Measurements from ENCODE around the gene CABCOCO1. TPM values are rescaled to one million over a fixed set of nuclear protein-coding genes. Genes with fewer than 3 reads are reported as not detected.

CABCOCO1 gene
- total and polyA plus RNA-seq, 9 of the 15 experiments (the other 6 are each of a cell fraction or from before 2014, with no cell fraction given) = 0.04 TPM; not detected in 8

DNA sequence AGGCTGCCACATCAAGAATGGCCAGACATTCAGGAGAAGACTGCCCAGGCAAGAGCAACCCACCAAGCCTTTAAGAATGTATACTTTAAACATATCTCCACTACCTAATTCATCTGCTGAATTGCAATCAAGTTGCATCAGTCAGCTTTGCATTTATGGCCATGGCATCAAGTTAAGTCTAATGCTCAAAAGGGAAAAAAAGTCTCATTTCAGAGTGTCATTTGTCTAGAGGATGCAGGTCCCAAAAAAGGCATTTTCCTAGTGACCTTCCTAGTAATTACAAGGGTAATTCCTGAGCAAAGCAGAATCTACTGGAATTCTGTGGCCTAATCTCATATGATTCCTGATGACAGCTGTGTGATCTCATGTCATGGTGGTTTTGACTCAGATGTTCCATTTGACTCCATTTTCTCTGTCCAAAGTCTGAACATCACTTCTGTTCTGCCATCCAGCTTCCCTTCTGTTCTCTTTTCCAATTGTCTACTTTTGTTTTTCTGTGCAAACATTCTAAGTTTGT is 7.3 kb upstream of the CABCOCO1 start (continued):
- TF ChIP-seq ETS1 (conservative IDR thresholded peaks at IDR 0.05; ENCODE audit: control insufficient read depth, low read depth, low read length) (no peak), GTF2F1 (IDR thresholded peaks at IDR 0.05; ENCODE audit: low read depth, low read length) (no peak), CREB1 (IDR thresholded peaks at IDR 0.05) (no peak), CREB1 (CRISPR knock-in tag; IDR thresholded peaks at IDR 0.05) (no peak), KDM2B (CRISPR knock-in tag; IDR thresholded peaks at IDR 0.05) (no peak), MYC (IDR thresholded peaks at IDR 0.05; ENCODE audit: low read depth, low read length) (no peak), MYC (CRISPR knock-in tag; IDR thresholded peaks at IDR 0.05; ENCODE audit: borderline replicate concordance, low read depth) (no peak), JUNB (CRISPR knock-in tag; conservative IDR thresholded peaks at IDR 0.05) (no peak), TCFL5 (CRISPR knock-in tag; conservative IDR thresholded peaks at IDR 0.05) (0 out of 2 replicates have a peak, but pooled peaks have one; percentile 55), IRF9 (tag; IDR thresholded peaks at IDR 0.05) (no peak), EP300 (IDR thresholded peaks at IDR 0.05; ENCODE audit: low read length) (peak; percentile 48; the same call in 1 of the 2 replicates), HEY1 (CRISPR knock-in tag; IDR thresholded peaks at IDR 0.05; ENCODE audit: borderline replicate concordance) (no peak), ZNF274 (IDR thresholded peaks at IDR 0.05; ENCODE audit: borderline replicate concordance, low read depth, low read length) (no peak), HDAC8 (tag; IDR thresholded peaks at IDR 0.05) (peak; percentile 66; the same call in 1 of the 2 replicates), GTF2E2 (tag; IDR thresholded peaks at IDR 0.05) (no peak; the same call in 1 of the 2 replicates), PHB2 (IDR thresholded peaks at IDR 0.05; ENCODE audit: low read depth) (no peak), XRCC5 (IDR thresholded peaks at IDR 0.05; ENCODE audit: low read depth, low read length) (no peak), ETV6 (IDR thresholded peaks at IDR 0.05; ENCODE audit: borderline replicate concordance in 1 of 2, low read depth in 2 of 2, low read length in 1 of 2) (no peak), ETV6 (CRISPR knock-in tag; IDR thresholded peaks at IDR 0.05; ENCODE audit: borderline replicate concordance) (no peak), SP2 (IDR thresholded peaks at IDR 0.05; ENCODE audit: extremely low read depth, low read depth, low read length, poor library complexity, severe bottlenecking) (no peak), ZNF133 (CRISPR knock-in tag; IDR thresholded peaks at IDR 0.05) (no peak), GTF2A2 (tag; IDR thresholded peaks at IDR 0.05) (peak; percentile 53; the same call in 1 of the 2 replicates), SMARCB1 (IDR thresholded peaks at IDR 0.05; ENCODE audit: insufficient read length, low read depth) (no peak), TBL1XR1 (IDR thresholded peaks at IDR 0.05; ENCODE audit: low read length in 2 of 2) (no peak)
- TF ChIP-seq, protein P1, sequence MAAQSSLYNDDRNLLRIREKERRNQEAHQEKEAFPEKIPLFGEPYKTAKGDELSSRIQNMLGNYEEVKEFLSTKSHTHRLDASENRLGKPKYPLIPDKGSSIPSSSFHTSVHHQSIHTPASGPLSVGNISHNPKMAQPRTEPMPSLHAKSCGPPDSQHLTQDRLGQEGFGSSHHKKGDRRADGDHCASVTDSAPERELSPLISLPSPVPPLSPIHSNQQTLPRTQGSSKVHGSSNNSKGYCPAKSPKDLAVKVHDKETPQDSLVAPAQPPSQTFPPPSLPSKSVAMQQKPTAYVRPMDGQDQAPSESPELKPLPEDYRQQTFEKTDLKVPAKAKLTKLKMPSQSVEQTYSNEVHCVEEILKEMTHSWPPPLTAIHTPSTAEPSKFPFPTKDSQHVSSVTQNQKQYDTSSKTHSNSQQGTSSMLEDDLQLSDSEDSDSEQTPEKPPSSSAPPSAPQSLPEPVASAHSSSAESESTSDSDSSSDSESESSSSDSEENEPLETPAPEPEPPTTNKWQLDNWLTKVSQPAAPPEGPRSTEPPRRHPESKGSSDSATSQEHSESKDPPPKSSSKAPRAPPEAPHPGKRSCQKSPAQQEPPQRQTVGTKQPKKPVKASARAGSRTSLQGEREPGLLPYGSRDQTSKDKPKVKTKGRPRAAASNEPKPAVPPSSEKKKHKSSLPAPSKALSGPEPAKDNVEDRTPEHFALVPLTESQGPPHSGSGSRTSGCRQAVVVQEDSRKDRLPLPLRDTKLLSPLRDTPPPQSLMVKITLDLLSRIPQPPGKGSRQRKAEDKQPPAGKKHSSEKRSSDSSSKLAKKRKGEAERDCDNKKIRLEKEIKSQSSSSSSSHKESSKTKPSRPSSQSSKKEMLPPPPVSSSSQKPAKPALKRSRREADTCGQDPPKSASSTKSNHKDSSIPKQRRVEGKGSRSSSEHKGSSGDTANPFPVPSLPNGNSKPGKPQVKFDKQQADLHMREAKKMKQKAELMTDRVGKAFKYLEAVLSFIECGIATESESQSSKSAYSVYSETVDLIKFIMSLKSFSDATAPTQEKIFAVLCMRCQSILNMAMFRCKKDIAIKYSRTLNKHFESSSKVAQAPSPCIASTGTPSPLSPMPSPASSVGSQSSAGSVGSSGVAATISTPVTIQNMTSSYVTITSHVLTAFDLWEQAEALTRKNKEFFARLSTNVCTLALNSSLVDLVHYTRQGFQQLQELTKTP (IDR thresholded peaks at IDR 0.05; ENCODE audit: low read depth in 1 of 2, partially characterized antibody in 2 of 2) = peak in 1 of 2 experiments; percentile 67

Measured in K562 (cell line).